Stimulated activated naive B cell treated with anti-CD40 and anti-IgM and Interleukin-4, amounts not matched to agents 10 μg/mL and 1 μg/mL and 100 μg/mL, for 72 hours (primary cell): ENCODE data around the gene ARPC4.

Experiments
- ATAC-seq, 2 donors: fragments of 150-1000 bp; cut with Tn5 transposase; replicated peaks; 2 replicates each; pipeline ENCODE4 v1.10.0; 2021; ENCODE audit warnings: moderate library complexity in 1 of 2
- DNase-seq: peaks from one replicate; pipeline ENCODE4 v3.0.0; 2021
- H3K27ac Mint-ChIP-seq: one replicate; pipeline ENCODE4 v1.8.0; 2022; ENCODE audit warnings: mild to moderate bottlenecking, mixed read lengths
- H3K27me3 Mint-ChIP-seq, 2 donors: one replicate each; pipeline ENCODE4 v1.8.0; 2022; ENCODE audit warnings: mixed read lengths in 2 of 2
- H3K36me3 Mint-ChIP-seq, 2 donors: one replicate each; pipeline ENCODE4 v1.8.0; 2022; ENCODE audit warnings: mixed read lengths in 2 of 2, mild to moderate bottlenecking in 1 of 2
- H3K4me1 Mint-ChIP-seq, 2 donors: one replicate each; pipeline ENCODE4 v1.8.0; 2022; ENCODE audit warnings: mixed read lengths in 2 of 2, mild to moderate bottlenecking in 1 of 2
- H3K4me3 Mint-ChIP-seq, 2 donors: one replicate each; pipeline ENCODE4 v1.8.0; 2022; ENCODE audit warnings: mild to moderate bottlenecking in 2 of 2, mixed read lengths in 2 of 2, moderate library complexity in 1 of 2
- H3K9me3 Mint-ChIP-seq, 2 donors: one replicate each; pipeline ENCODE4 v1.8.0; 2022; ENCODE audit warnings: mixed read lengths in 2 of 2, mild to moderate bottlenecking in 1 of 2

ARPC4 gene

GRCh38 chr3:9791790-9792404 lies 985 bp upstream of the ARPC4 start:
- ATAC-seq (no peak), DNase-seq (no peak)
- peak overlapping the region; percentile 89 to 97 for H3K4me3 Mint-ChIP-seq
- H3K36me3 Mint-ChIP-seq, result peaks cover 58 to 73% of the 10 kb centered on the region in 2 donors
- no peaks in the 10 kb centered on the region for H3K27me3 Mint-ChIP-seq
- peaks cover 36 to 73% of the 10 kb centered on the region in 2 donors for H3K4me1 Mint-ChIP-seq
- H3K27ac Mint-ChIP-seq, result peak overlapping the region; percentile 100
- peaks cover 0 to 4% of the 10 kb centered on the region in 2 donors for H3K9me3 Mint-ChIP-seq

- H3K4me1 Mint-ChIP-seq, result peaks cover 39 to 75% of the 10 kb centered on the region in 2 donors
- peak; percentile 4 to 12 for ATAC-seq
- peaks cover 0 to 4% of the 10 kb centered on the region in 2 donors for H3K9me3 Mint-ChIP-seq
- peaks cover 57 to 76% of the 10 kb centered on the region in 2 donors for H3K36me3 Mint-ChIP-seq
- H3K27me3 Mint-ChIP-seq, result no peaks in the 10 kb centered on the region
- H3K4me3 Mint-ChIP-seq, result peak overlapping the region; percentile 89 to 97
- DNase-seq, result no peak
- peak overlapping the region; percentile 100 for H3K27ac Mint-ChIP-seq
These were observed 389 bp downstream of the ARPC4 start for GRCh38 chr3:9793161-9793781.

- DNase-seq (no peak), ATAC-seq (no peak)
- Mint-ChIP-seq H3K36me3 (peaks cover 53 to 72% of the 10 kb centered on the region in 2 donors), H3K27ac (peak overlapping the region; percentile 100), H3K27me3 (no peaks in the 10 kb centered on the region), H3K4me3 (peak overlapping the region; percentile 89 to 97), H3K9me3 (peaks cover 0 to 4% of the 10 kb centered on the region in 2 donors), H3K4me1 (peaks cover 39 to 71% of the 10 kb centered on the region in 2 donors)
These were observed 1.5 kb downstream of the ARPC4 start for GRCh38 chr3:9794400-9794799.

- peak; percentile 68 to 74 for ATAC-seq
- DNase-seq, result peak; percentile 68
- Mint-ChIP-seq H3K27ac (peak overlapping the region; percentile 100), H3K4me1 (peaks cover 36 to 63% of the 10 kb centered on the region in 2 donors), H3K4me3 (peak overlapping the region; percentile 89 to 97), H3K27me3 (no peaks in the 10 kb centered on the region), H3K9me3 (peaks cover 0 to 4% of the 10 kb centered on the region in 2 donors), H3K36me3 (peaks cover 48 to 69% of the 10 kb centered on the region in 2 donors)
These were observed 2.3 kb downstream of the ARPC4 start for GRCh38 chr3:9795207-9795606.

GRCh38 chr3:9797196-9797945 lies 4.5 kb downstream of the ARPC4 start:
- Mint-ChIP-seq H3K27me3 (no peaks in the 10 kb centered on the region), H3K4me1 (peaks cover 24 to 43% of the 10 kb centered on the region in 2 donors), H3K9me3 (peaks cover 0 to 4% of the 10 kb centered on the region in 2 donors), H3K4me3 (peak overlapping the region; percentile 8 to 22), H3K36me3 (peaks cover 41 to 66% of the 10 kb centered on the region in 2 donors), H3K27ac (peak overlapping the region; percentile 65)
- ATAC-seq (no peak), DNase-seq (no peak)

GRCh38 chr3:9800529-9800928 lies 7.6 kb downstream of the ARPC4 start:
- H3K27me3 Mint-ChIP-seq, result no peaks in the 10 kb centered on the region
- no peaks in the 10 kb centered on the region for H3K9me3 Mint-ChIP-seq
- H3K4me1 Mint-ChIP-seq, result peaks cover 24 to 43% of the 10 kb centered on the region in 2 donors
- H3K27ac Mint-ChIP-seq, result no peak overlapping the region
- H3K36me3 Mint-ChIP-seq, result peaks cover 40 to 59% of the 10 kb centered on the region in 2 donors
- DNase-seq (no peak), ATAC-seq (no peak)
- H3K4me3 Mint-ChIP-seq, result no peak overlapping the region

GRCh38 chr3:9803494-9803893 lies 10.6 kb downstream of the ARPC4 start:
- ATAC-seq (no peak), DNase-seq (no peak)
- Mint-ChIP-seq H3K36me3 (peaks cover 44 to 58% of the 10 kb centered on the region in 2 donors), H3K9me3 (no peaks in the 10 kb centered on the region), H3K27me3 (no peaks in the 10 kb centered on the region), H3K4me3 (no peak overlapping the region), H3K27ac (peak overlapping the region; percentile 89), H3K4me1 (peaks cover 30 to 44% of the 10 kb centered on the region in 2 donors)

GRCh38 chr3:9804996-9805395 lies 12.1 kb downstream of the ARPC4 start:
- Mint-ChIP-seq H3K4me3 (no peak overlapping the region), H3K4me1 (peaks cover 41 to 58% of the 10 kb centered on the region in 2 donors), H3K27ac (no peak overlapping the region), H3K9me3 (no peaks in the 10 kb centered on the region), H3K36me3 (peaks cover 46 to 62% of the 10 kb centered on the region in 2 donors), H3K27me3 (no peaks in the 10 kb centered on the region)
- DNase-seq (no peak), ATAC-seq (no peak)

GRCh38 chr3:9806137-9806536 lies 13.3 kb downstream of the ARPC4 start:
- no peak overlapping the region for H3K4me3 Mint-ChIP-seq
- no peak for DNase-seq
- peak overlapping the region; percentile 86 for H3K27ac Mint-ChIP-seq
- peaks cover 49 to 66% of the 10 kb centered on the region in 2 donors for H3K36me3 Mint-ChIP-seq
- ATAC-seq, result no peak
- no peaks in the 10 kb centered on the region for H3K9me3 Mint-ChIP-seq
- no peaks in the 10 kb centered on the region for H3K27me3 Mint-ChIP-seq
- peaks cover 49 to 69% of the 10 kb centered on the region in 2 donors for H3K4me1 Mint-ChIP-seq

GRCh38 chr3:9806688-9807589 lies 14.1 kb downstream of the ARPC4 start:
- Mint-ChIP-seq H3K4me3 (peak overlapping the region in 1 of 2 donors; percentile 17), H3K9me3 (no peaks in the 10 kb centered on the region), H3K36me3 (peaks cover 56 to 70% of the 10 kb centered on the region in 2 donors), H3K27ac (peak overlapping the region; percentile 86), H3K27me3 (no peaks in the 10 kb centered on the region), H3K4me1 (peaks cover 53 to 77% of the 10 kb centered on the region in 2 donors)
- ATAC-seq (no peak), DNase-seq (no peak)

GRCh38 chr3:9807981-9808344 lies 15.1 kb downstream of the ARPC4 start:
- H3K4me1 Mint-ChIP-seq, result peaks cover 53 to 76% of the 10 kb centered on the region in 2 donors
- ATAC-seq (no peak), DNase-seq (no peak)
- H3K9me3 Mint-ChIP-seq, result no peaks in the 10 kb centered on the region
- H3K27me3 Mint-ChIP-seq, result no peaks in the 10 kb centered on the region
- H3K4me3 Mint-ChIP-seq, result peak overlapping the region in 1 of 2 donors; percentile 51
- peak overlapping the region; percentile 98 for H3K27ac Mint-ChIP-seq
- peaks cover 55 to 69% of the 10 kb centered on the region in 2 donors for H3K36me3 Mint-ChIP-seq

GRCh38 chr3:9808345-9809037 lies 15.6 kb downstream of the ARPC4 start:
- Mint-ChIP-seq H3K4me3 (peak overlapping the region; percentile 51 to 57), H3K4me1 (peaks cover 48 to 71% of the 10 kb centered on the region in 2 donors), H3K9me3 (no peaks in the 10 kb centered on the region), H3K36me3 (peaks cover 55 to 69% of the 10 kb centered on the region in 2 donors), H3K27me3 (no peaks in the 10 kb centered on the region), H3K27ac (peak overlapping the region; percentile 98)
- ATAC-seq (peak; percentile 74 to 76), DNase-seq (peak; percentile 40)

GRCh38 chr3:9809239-9809614 lies 16.3 kb downstream of the ARPC4 start:
- ATAC-seq, result peak; percentile 45 to 47

More at GRCh38 chr3:9809239-9809614, 16.3 kb downstream of the ARPC4 start:
- Mint-ChIP-seq H3K4me1 (peaks cover 42 to 63% of the 10 kb centered on the region in 2 donors), H3K9me3 (no peaks in the 10 kb centered on the region), H3K4me3 (peak overlapping the region; percentile 79 to 92), H3K36me3 (peaks cover 50 to 66% of the 10 kb centered on the region in 2 donors), H3K27ac (peak overlapping the region; percentile 98), H3K27me3 (no peaks in the 10 kb centered on the region)
- no peak for DNase-seq
